Endothelial cell (in vitro differentiated cells): ENCODE results near the gene PASK. TPM values are rescaled to one million over a fixed set of nuclear protein-coding genes. Genes with fewer than 3 reads are reported as not detected.

Experiments
- DNase-seq: peaks from one replicate; pipeline ENCODE4 v3.0.0; 2021; ENCODE audit warnings: low spot score
- H3K27ac Mint-ChIP-seq: one replicate; pipeline ENCODE4 v1.8.0; 2021; ENCODE audit warnings: mixed read lengths, inconsistent platforms; ENCODE audit not compliant: unreplicated experiment
- H3K27me3 Mint-ChIP-seq: one replicate; pipeline ENCODE4 v1.8.0; 2021; ENCODE audit warnings: mild to moderate bottlenecking, moderate library complexity, mixed read lengths, inconsistent platforms; ENCODE audit not compliant: unreplicated experiment
- H3K36me3 Mint-ChIP-seq: one replicate; pipeline ENCODE4 v1.8.0; 2021; ENCODE audit warnings: mild to moderate bottlenecking, low read depth, mixed read lengths, inconsistent platforms; ENCODE audit not compliant: unreplicated experiment
- H3K4me1 Mint-ChIP-seq: one replicate; pipeline ENCODE4 v1.8.0; 2021; ENCODE audit warnings: mild to moderate bottlenecking, mixed read lengths, inconsistent platforms; ENCODE audit not compliant: unreplicated experiment
- H3K4me3 Mint-ChIP-seq: one replicate; pipeline ENCODE4 v1.8.0; 2021; ENCODE audit warnings: mild to moderate bottlenecking, mixed read lengths, inconsistent platforms; ENCODE audit not compliant: unreplicated experiment
- H3K9me3 Mint-ChIP-seq: one replicate; pipeline ENCODE4 v1.8.0; 2021; ENCODE audit warnings: mixed read lengths, inconsistent platforms; ENCODE audit not compliant: unreplicated experiment
- total RNA-seq: library from RNA; stranded (reverse); fragmentation: NEBNext Ultra II Directional; extraction: Animal tissue kit (Norgen Biotek cat#: 25700); gene quantifications from one replicate; pipeline ENCODE4 v1.2.1, GENCODE V29; 2021; ENCODE audit not compliant: unreplicated experiment
- TF ChIP-seq, protein P1 (sequence below): fragments of 200-600 bp; sonication (generic); IDR thresholded peaks from one replicate; pipeline ENCODE4 v1.5.0; 2021; ENCODE audit warnings: antibody characterized with exemption; ENCODE audit not compliant: unreplicated experiment

PASK gene
- total RNA-seq, 1 donor from 2014 or later: 39.7 TPM

DNA sequence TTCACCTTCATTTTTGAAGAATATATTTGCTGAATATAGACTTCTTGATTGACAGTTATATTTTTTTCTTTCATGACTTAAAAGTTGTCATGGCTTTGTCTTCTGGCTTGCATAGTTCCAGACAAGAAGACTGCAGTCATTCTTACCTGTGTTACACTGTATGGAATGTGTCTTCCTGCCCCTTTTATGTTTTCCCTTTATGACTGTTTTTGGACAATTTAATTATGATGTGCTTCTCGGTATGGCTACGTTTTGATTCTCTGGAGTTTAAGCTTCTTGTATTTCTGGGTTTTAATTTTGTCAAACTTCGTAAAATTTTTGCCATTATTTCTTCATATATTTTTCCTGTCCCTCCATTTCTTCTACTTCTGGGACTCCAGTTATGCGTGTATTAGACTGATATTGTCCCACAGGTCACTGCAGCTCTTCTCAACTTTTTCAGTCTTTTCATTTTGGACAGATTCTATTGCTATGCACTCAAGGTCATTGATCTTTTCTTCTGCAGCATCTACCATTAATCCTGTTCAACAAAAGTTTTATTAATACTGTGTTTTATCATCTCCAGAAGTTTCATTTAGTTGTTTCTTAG is 64.3 kb downstream of the PASK start:
- H3K36me3 Mint-ChIP-seq: peaks cover 43% of the 10 kb centered on the region
- peaks cover 37% of the 10 kb centered on the region for H3K4me1 Mint-ChIP-seq
- no peak overlapping the region for H3K27ac Mint-ChIP-seq
- no peak for DNase-seq
- H3K27me3 Mint-ChIP-seq: peaks cover 11% of the 10 kb centered on the region
- H3K4me3 Mint-ChIP-seq: no peak overlapping the region
- no peaks in the 10 kb centered on the region for H3K9me3 Mint-ChIP-seq
- TF ChIP-seq, protein P1, sequence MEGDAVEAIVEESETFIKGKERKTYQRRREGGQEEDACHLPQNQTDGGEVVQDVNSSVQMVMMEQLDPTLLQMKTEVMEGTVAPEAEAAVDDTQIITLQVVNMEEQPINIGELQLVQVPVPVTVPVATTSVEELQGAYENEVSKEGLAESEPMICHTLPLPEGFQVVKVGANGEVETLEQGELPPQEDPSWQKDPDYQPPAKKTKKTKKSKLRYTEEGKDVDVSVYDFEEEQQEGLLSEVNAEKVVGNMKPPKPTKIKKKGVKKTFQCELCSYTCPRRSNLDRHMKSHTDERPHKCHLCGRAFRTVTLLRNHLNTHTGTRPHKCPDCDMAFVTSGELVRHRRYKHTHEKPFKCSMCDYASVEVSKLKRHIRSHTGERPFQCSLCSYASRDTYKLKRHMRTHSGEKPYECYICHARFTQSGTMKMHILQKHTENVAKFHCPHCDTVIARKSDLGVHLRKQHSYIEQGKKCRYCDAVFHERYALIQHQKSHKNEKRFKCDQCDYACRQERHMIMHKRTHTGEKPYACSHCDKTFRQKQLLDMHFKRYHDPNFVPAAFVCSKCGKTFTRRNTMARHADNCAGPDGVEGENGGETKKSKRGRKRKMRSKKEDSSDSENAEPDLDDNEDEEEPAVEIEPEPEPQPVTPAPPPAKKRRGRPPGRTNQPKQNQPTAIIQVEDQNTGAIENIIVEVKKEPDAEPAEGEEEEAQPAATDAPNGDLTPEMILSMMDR: no peak

- Mint-ChIP-seq H3K9me3 (no peaks in the 10 kb centered on the region), H3K4me1 (peaks cover 23% of the 10 kb centered on the region), H3K27ac (peak overlapping the region; percentile 65), H3K4me3 (no peak overlapping the region), H3K27me3 (peaks cover 11% of the 10 kb centered on the region), H3K36me3 (peaks cover 28% of the 10 kb centered on the region)
- TF ChIP-seq, protein P1: no peak
- DNase-seq: no peak
These were observed 66.2 kb downstream of the PASK start for GRCh38 chr2:241083091-241083415.

DNA sequence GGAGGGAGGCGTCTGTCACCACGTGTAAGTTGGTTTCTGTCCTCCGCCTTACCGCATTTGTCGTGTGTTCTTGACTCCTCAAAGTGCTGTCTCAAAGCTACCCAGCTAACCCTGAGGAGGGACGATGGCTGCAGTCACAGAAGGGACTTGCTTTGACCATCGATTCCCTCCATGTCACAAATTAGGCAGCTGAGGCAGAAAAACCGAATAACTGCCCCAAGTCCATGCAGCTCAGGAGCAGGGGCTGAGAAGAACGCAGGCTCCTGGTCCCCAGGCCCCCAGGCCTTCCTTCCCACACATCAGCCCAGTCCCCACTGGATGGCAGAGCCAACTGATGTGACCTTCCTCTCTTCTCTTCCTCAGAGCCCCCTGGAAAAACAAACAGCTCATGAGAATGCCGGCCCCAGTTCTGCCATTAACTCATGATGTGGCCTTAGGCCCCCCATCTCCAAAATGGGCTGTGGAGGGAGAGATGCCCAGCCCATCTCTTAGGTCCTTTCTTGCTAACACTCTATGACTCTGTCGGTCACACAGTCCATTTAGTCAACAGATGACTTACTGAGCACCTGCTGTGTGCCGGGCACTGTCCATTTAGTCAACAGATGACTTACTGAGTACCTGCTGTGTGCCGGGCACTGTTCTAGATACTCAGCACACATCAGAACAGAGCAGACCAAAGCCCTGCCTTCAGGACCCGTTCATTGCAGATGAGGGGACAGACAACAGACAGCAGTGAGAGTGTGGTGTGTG is 66.8 kb downstream of the PASK start:
- TF ChIP-seq, protein P1: no peak
- peaks cover 19% of the 10 kb centered on the region for H3K4me1 Mint-ChIP-seq

GRCh38 chr2:241081643-241082340 is 67.5 kb downstream of the PASK start:
- Mint-ChIP-seq H3K27me3 (peaks cover 11% of the 10 kb centered on the region), H3K4me1 (peaks cover 19% of the 10 kb centered on the region), H3K36me3 (peaks cover 22% of the 10 kb centered on the region), H3K4me3 (no peak overlapping the region), H3K27ac (no peak overlapping the region), H3K9me3 (no peaks in the 10 kb centered on the region)
- TF ChIP-seq, protein P1: no peak
- DNase-seq: no peak

More for the DNA sequence above, 66.8 kb downstream of the PASK start:
- Mint-ChIP-seq H3K27ac (no peak overlapping the region), H3K27me3 (peaks cover 11% of the 10 kb centered on the region), H3K36me3 (peaks cover 23% of the 10 kb centered on the region), H3K9me3 (no peaks in the 10 kb centered on the region), H3K4me3 (no peak overlapping the region)
- DNase-seq: no peak
